ENCODE data around the gene ADPGK.

The ADPGK gene

DNA sequence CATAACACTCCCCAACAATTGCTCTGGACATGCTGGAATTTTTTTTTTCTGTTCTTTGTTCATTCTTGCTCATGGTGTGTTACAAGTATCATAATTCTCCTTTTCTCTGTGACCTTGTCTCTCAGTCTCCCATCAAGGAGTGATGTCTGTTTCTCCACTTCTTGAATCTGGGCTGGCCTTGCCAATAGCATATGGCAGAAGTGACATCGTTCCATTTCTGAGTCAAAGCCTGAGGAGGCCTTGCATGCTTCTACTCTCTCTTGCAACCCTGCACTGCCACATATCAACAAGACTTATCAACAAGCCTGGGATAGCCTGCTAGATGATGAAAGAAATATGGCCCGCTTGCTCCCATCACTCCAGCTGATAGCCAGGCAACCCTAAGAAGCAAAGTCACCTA is 8.9 kb upstream of the ADPGK start:
- intact Hi-C loops (cut with DNase I), result no loop called here
- no peak for DNase-seq

- DNase-seq, result no peak
- intact Hi-C loops (cut with DNase I), result no loop called here
These were observed 6.8 kb upstream of the ADPGK start for GRCh38 chr15:72790302-72790910.

GRCh38 chr15:72787526-72787925 is 4.0 kb upstream of the ADPGK start:
- no peak for DNase-seq
- intact Hi-C loops (cut with DNase I), result loop anchor here (10.0 kb wide), 1 partner anchor 457 kb away; no protein-coding TSS in a partner anchor

DNA sequence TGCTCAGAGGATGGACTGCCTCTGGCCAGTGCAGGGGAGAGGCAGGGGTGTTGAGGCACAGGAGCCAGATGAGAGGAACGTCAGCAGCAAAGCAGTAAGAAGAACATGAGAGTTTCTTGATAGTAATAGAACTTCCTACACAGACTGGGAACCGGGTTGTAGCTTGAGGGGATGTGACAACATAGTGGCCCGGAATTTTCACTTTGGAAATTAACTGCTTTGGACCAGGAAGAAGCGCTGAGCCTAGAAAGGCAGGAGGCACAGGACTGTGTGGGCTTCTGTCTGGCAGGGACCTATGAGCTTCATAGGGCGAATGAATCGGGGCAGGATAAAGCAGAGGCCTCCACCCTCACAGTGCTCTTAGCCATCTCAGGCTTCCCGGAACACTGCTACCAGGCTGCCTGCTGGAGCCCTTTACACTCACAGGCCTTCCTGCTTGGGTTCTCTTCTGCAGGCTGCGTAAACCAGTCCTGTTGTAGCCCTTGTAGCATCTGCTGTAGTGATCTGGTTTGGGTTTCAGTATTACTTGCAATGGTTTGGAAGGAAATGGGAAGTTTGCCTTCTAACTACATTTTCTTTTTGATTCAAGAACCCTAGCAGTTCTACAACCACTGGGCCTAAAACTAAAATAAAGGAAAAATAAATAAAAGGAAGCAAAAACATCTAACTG is 3.3 kb upstream of the ADPGK start:
- intact Hi-C loops (cut with DNase I), result loop anchor here (10.0 kb wide), 1 partner anchor 458 kb away; no protein-coding TSS in a partner anchor
- DNase-seq, result no peak

DNA sequence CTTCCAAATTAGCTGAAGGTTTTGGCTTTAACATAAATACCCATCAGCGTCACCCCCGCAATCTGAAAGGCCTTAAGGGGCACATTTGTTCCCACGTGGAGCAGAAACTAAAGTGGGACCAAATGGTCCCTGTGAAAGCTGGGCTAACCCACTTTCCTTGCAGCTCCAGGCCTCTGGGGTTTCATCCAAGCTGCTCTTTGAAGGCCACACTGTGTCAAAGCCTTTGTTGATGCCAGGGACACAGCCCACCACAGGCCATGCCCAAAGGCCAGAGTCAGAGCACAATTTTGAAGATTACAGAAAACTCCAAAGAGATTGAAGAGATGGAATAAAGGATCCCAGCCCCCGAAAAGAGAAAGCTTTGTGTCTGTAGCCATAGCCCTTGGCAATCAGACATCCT is 2.7 kb upstream of the ADPGK start:
- peak in 1 of 10 donors; percentile 51 for DNase-seq
- intact Hi-C loops (cut with DNase I), result loop anchor here (10.0 kb wide), 1 partner anchor 459 kb away; no protein-coding TSS in a partner anchor

DNA sequence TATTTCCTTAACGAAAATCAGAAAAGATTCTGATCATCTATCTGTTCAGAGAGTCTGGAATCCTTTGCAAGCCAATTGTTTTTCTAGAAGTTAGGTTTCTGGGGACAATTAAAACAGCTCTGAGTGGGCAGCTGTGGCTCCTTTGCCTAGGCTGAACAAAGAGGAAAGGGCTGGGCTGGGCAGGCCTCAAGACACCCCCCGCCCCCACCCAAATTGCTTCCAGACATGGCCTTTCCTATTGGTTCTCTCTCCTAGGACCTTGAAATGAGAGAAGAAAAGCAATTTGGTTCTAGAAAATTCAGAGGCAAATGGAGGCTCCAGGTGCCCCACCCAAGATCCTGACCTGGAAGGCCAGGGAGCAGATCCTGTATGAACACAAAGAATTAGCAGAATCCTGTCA is 2.3 kb upstream of the ADPGK start:
- no peak for DNase-seq
- intact Hi-C loops (cut with DNase I), result loop anchor here (2.0 to 10.0 kb wide), 2 partner anchors 295 to 459 kb away; no protein-coding TSS in a partner anchor

- peak in 7 of 10 donors; percentile 11 to 83 (median 34) for DNase-seq
- intact Hi-C loops (cut with DNase I), result loop anchor here (2.0 to 10.0 kb wide), 2 partner anchors 295 to 459 kb away; no protein-coding TSS in a partner anchor
These were observed 1.9 kb upstream of the ADPGK start for GRCh38 chr15:72785432-72785831.

DNA sequence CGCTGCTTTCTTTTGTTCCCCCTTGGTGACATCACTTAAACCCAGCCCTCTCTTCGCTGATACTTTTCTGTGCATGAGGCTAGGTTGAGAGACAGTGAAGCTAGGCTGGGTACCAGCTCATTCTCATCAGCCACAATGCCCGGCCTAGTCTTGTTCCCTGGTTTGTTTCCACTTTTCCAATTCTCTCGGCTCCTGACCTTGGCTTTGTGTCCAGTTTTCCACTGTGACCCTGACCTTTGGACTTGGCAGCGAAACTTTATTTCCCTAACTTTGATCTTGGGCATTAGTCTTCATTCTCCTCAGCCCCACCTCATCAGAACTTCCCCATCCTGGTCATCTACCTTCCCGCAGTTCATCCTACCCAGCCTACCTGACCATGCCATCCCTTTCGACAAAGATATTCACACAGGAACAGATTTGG is 908 bp upstream of the ADPGK start:
- DNase-seq, result peak in 1 of 10 donors; percentile 14
- intact Hi-C loops (cut with DNase I), result loop anchor here (2.0 to 10.0 kb wide), 3 partner anchors 296 to 848 kb away; partner anchors contain the start of gene NPTN

GRCh38 chr15:72783004-72783639 is 436 bp downstream of the ADPGK start:
- intact Hi-C loops (cut with DNase I), result loop anchor here (1.0 to 10.0 kb wide), 3 partner anchors 270 to 849 kb away; partner anchors contain the start of gene NPTN

DNA sequence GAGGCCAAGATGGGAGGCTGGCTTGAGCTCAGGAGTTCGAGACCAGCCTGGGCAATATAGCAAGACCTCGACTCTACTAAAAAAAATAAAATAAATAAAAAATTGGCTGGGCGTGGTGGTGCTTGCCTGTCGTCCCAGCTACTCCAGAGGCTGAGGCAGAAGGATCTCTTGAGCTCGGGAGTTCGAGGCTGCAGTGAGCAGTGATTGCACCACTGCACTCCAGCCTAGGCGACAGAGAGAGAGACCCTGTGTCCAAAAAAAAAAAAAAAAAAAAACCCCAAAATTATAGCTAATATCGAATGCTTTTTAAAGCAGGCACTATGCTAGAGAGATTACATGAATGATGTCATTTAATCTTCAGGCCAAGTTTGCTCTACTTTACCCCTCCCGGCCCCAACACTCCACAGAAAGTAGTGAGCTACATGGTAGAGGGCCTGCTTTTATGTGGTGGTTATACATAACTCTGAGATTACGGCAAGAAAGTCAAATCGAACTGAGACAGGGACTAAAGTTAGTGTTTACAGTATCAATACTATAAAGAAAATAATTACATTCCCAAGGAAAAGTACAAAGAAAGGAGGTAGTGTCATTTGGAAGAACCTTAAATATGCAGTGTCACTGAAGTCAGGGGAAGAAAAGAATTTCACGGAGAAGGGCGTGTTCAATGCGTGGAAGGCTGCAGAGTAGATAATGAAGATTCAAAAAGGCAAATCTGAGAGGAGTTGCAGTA is 1.1 kb downstream of the ADPGK start:
- DNase-seq, result no peak
- intact Hi-C loops (cut with DNase I), result loop anchor here (1.0 to 10.0 kb wide), 3 partner anchors 271 to 850 kb away; partner anchors contain the start of gene NPTN

More at GRCh38 chr15:72783004-72783639, 436 bp downstream of the ADPGK start:
- peak in 4 of 10 donors; percentile 24 to 93 (median 40) for DNase-seq

GRCh38 chr15:72781631-72782030 is 1.9 kb downstream of the ADPGK start:
- intact Hi-C loops (cut with DNase I), result loop anchor here (5.0 to 10.0 kb wide), 2 partner anchors 463 to 851 kb away; partner anchors contain the start of gene NPTN

DNA sequence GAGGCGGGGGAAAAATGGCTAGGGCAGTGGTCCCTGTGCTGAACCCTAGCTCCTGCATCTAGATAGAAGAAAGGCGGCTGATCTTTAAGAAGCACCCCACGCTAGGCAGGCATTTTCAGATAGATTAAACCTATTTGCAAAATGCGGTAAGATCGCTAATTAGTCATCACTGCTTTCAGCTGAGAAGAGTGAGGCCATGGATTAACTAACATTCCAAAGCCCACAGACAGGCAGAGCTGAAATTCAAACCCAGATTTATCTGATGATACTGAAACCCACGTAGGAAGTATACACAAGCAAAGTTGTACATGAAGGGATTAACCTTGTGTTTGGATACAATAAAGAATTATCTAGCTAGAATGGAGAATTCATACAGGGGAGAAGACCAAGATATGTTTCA is 4.8 kb downstream of the ADPGK start:
- intact Hi-C loops (cut with DNase I), result no loop called here
- DNase-seq, result no peak

More at GRCh38 chr15:72781631-72782030, 1.9 kb downstream of the ADPGK start:
- no peak for DNase-seq

- DNase-seq, result no peak
These were observed 8.7 kb downstream of the ADPGK start for GRCh38 chr15:72774696-72775383.

GRCh38 chr15:72771329-72771725 is 12.2 kb downstream of the ADPGK start:
- intact Hi-C loops (cut with DNase I), result no loop called here
- no peak for DNase-seq

More at GRCh38 chr15:72774696-72775383, 8.7 kb downstream of the ADPGK start:
- intact Hi-C loops (cut with DNase I), result no loop called here

- intact Hi-C loops (cut with DNase I), result no loop called here
- no peak for DNase-seq
These were observed 12.8 kb downstream of the ADPGK start for GRCh38 chr15:72770673-72771328.

- DNase-seq, result no peak
- intact Hi-C loops (cut with DNase I), result no loop called here
These were observed 16.8 kb downstream of the ADPGK start for GRCh38 chr15:72766780-72767179.

DNA sequence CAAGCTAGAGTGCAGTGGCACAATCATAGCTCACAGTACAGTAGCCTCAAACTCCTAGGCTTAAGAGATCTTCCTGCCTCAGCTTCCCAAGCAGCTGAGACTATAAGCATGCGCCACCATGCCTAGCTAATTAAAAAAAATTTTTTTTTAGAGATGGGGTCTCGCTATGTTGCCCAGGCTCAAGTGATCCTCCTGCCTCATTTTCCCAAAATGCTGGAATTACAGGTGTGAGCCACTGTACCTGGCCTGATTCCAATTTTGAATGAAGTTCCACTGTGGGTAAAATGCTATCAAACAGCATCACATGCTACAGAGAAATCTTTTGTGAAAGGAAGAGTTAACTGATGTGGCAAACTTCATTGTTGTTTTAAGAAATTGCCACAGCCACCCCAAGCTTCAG is 17.5 kb downstream of the ADPGK start:
- intact Hi-C loops (cut with DNase I), result no loop called here
- DNase-seq, result no peak

DNA sequence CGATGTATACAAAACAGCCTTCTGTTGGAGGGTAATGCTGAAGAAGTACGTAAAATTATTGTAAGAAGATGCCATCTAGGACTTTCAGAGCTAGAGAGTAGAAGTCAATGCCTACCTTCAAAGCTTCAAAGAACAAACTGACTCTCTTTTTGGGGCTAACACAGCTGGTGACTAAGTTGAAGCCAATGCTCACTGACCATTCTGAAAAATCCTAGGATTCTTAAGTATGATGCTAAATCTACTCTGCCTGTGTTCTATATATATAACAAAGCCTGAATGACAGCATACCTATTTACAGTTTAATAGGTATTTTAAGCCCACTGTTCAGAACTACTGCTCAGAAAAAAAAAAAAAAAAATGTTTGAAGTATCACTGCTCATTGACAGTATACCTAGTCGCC is 18.9 kb downstream of the ADPGK start:
- DNase-seq, result no peak
- intact Hi-C loops (cut with DNase I), result no loop called here

- intact Hi-C loops (cut with DNase I), result no loop called here
These were observed 22.8 kb downstream of the ADPGK start for GRCh38 chr15:72760590-72761260.

More at GRCh38 chr15:72760590-72761260, 22.8 kb downstream of the ADPGK start:
- no peak for DNase-seq

Data from posterior cingulate gyrus (tissue), 11 donors.